GM12878 (cell line): ENCODE results near the gene LMF2. TPM values are rescaled to one million over a fixed set of nuclear protein-coding genes. Genes with fewer than 3 reads are reported as not detected.

ENCODE experiments used
- ATAC-seq: fragments of 200-7000 bp; cut with Tn5 transposase; 3 replicates; pipeline ENCODE4 v1.9.1; 2020; ENCODE audit warnings: mild to moderate bottlenecking, moderate library complexity
- BruUV-seq: library from RNA; stranded (reverse); fragments of 400-500 nt; replicated peaks from 2 replicates; lab custom pipeline; 2021; lab: Mats Ljungman, UMichigan
- CTCF ChIA-PET: fragments of 300-600 bp; sonication (Branson Sonifier 250); formaldehyde crosslinking; extraction: SDS; loops from one replicate; lab custom pipeline; 2021; ENCODE audit warnings: inconsistent platforms; lab: Yijun Ruan, JAX
- POLR2A ChIA-PET: fragments of 350-600 bp; formaldehyde crosslinking; extraction: SDS; loops from one replicate; lab custom pipeline; 2021; ENCODE audit warnings: inconsistent platforms; lab: Charles Lee
- RAD21 ChIA-PET: fragments of 300-600 bp; sonication (Branson Sonifier 250); formaldehyde crosslinking; loops from one replicate; lab custom pipeline; 2023; ENCODE audit warnings: antibody characterized with exemption; ENCODE audit not compliant: unreplicated experiment; lab: Charles Lee
- SMC1A ChIA-PET: fragments of 300-600 bp; sonication (Branson Sonifier 250); formaldehyde crosslinking; loops from one replicate; lab custom pipeline; 2023; ENCODE audit not compliant: unreplicated experiment, uncharacterized antibody; lab: Charles Lee
- DNase-seq: peaks from one replicate; pipeline ENCODE4 v3.0.0-alpha.2; 2011; ENCODE audit warnings: low read depth, low spot score
- FAIRE-seq: peaks from 3 replicates; lab custom pipeline; 2011; peaks lifted over from hg19 to GRCh38; lab: Jason Lieb, UNC
- H2AFZ ChIP-seq: 2 replicates; pipeline ENCODE4 v1.6.0; 2011; ENCODE audit warnings: low read depth, low read length, control low read depth; ENCODE audit not compliant: control insufficient read depth
- H3K27ac ChIP-seq: 2 replicates; pipeline ENCODE4 v1.5.1; 2011; ENCODE audit warnings: control low read depth; ENCODE audit not compliant: control insufficient read depth, insufficient read depth
- H3K27me3 ChIP-seq, 2 experiments: replicated peaks in 1 of 2; 2 replicates each; pipeline versions ENCODE4 v1.6.0 to v1.6.1; 2011; ENCODE audit warnings: low read length in 1 of 2; ENCODE audit not compliant: control insufficient read depth in 2 of 2, insufficient read depth in 2 of 2
- H3K36me3 ChIP-seq, 2 experiments: 2 replicates each; pipeline ENCODE4 v1.5.1; 2011; ENCODE audit warnings: low read length in 1 of 2; ENCODE audit not compliant: control insufficient read depth in 2 of 2, insufficient read depth in 2 of 2
- H3K4me1 ChIP-seq: 2 replicates; pipeline ENCODE4 v1.6.1; 2011; ENCODE audit warnings: mild to moderate bottlenecking, low read length, moderate library complexity, mixed read lengths; ENCODE audit not compliant: control insufficient read depth, insufficient read depth
- H3K4me2 ChIP-seq: 2 replicates; pipeline ENCODE4 v1.6.0; 2011; ENCODE audit warnings: control low read depth; ENCODE audit not compliant: control insufficient read depth, insufficient read depth
- H3K4me3 ChIP-seq: fragments of 200-600 bp; sonication (generic); 2 replicates; pipeline ENCODE4 v1.5.1; 2016
- H3K79me2 ChIP-seq: 2 replicates; pipeline ENCODE4 v1.6.0; 2011; ENCODE audit warnings: low read length; ENCODE audit not compliant: control insufficient read depth, insufficient read depth
- H3K9ac ChIP-seq: 2 replicates; pipeline ENCODE4 v1.8.0; 2011; ENCODE audit warnings: low read length, control low read depth, mixed read lengths; ENCODE audit not compliant: control insufficient read depth, insufficient read depth
- H3K9me3 ChIP-seq: replicated peaks from 3 replicates; pipeline ENCODE4 v1.5.1; 2011; ENCODE audit warnings: mild to moderate bottlenecking, low read length; ENCODE audit not compliant: control insufficient read depth, insufficient read depth
- H4K20me1 ChIP-seq: 2 replicates; pipeline ENCODE4 v1.6.0; 2011; ENCODE audit not compliant: control insufficient read depth, insufficient read depth
- BCL3 ChIP-seq: IDR thresholded peaks from 2 replicates; pipeline ENCODE4 v1.6.1; 2011; ENCODE audit warnings: borderline replicate concordance, low read depth, mild to moderate bottlenecking, moderate library complexity, low read length; ENCODE audit not compliant: insufficient read depth, poor library complexity, severe bottlenecking
- BHLHE40 ChIP-seq, 2 experiments: fragments of 450-650 bp in 1 of 2; IDR thresholded peaks; 2 replicates each; pipeline ENCODE4 v1.6.1; 2011 to 2017; ENCODE audit warnings: low read depth in 2 of 2, borderline replicate concordance in 1 of 2, improper control_type of control experiment in 1 of 2, low read length in 1 of 2, mild to moderate bottlenecking in 1 of 2
- E2F4 ChIP-seq: IDR thresholded peaks from 2 replicates; pipeline ENCODE4 v1.6.1; 2012; ENCODE audit warnings: low read depth, low read length, improper control_type of control experiment
- IRF3 ChIP-seq: fragments of 450-650 bp; IDR thresholded peaks from 2 replicates; pipeline ENCODE4 v1.6.1; 2014; ENCODE audit warnings: mild to moderate bottlenecking
- MLLT1 ChIP-seq: fragments of 450-650 bp; IDR thresholded peaks from 2 replicates; pipeline ENCODE4 v1.6.1; 2016; ENCODE audit warnings: mild to moderate bottlenecking
- MTA2 ChIP-seq: fragments of 450-650 bp; IDR thresholded peaks from 2 replicates; pipeline ENCODE4 v1.6.1; 2016; ENCODE audit warnings: low read depth, mild to moderate bottlenecking, moderate library complexity
- NFYB ChIP-seq: IDR thresholded peaks from 2 replicates; pipeline ENCODE4 v1.6.1; 2011; ENCODE audit warnings: low read depth, mild to moderate bottlenecking, low read length, improper control_type of control experiment, moderate library complexity; ENCODE audit not compliant: insufficient read depth
- PKNOX1 ChIP-seq: fragments of 450-650 bp; IDR thresholded peaks from 2 replicates; pipeline ENCODE4 v1.6.1; 2016; ENCODE audit warnings: mild to moderate bottlenecking
- POLR2AphosphoS2 ChIP-seq: IDR thresholded peaks from 2 replicates; pipeline ENCODE4 v1.6.1; 2011; ENCODE audit warnings: low read depth, mild to moderate bottlenecking, low read length, improper control_type of control experiment, moderate library complexity
- SIX5 ChIP-seq: IDR thresholded peaks from 2 replicates; pipeline ENCODE4 v1.6.1; 2011; ENCODE audit warnings: mild to moderate bottlenecking, low read depth, low read length, moderate library complexity; ENCODE audit not compliant: severe bottlenecking
- SPI1 ChIP-seq: IDR thresholded peaks from 2 replicates; pipeline ENCODE4 v1.6.1; 2011; ENCODE audit warnings: low read depth, mild to moderate bottlenecking, low read length, moderate library complexity, borderline replicate concordance; ENCODE audit not compliant: insufficient read depth
- TCF7 ChIP-seq: IDR thresholded peaks from 2 replicates; pipeline ENCODE4 v1.6.1; 2014; ENCODE audit warnings: antibody characterized with exemption, borderline replicate concordance
- WGBS: methylation state at CpG from one replicate; pipeline ENCODE4 v1.1.6; 2016; ENCODE audit warnings: low lambda C conversion rate; ENCODE audit not compliant: insufficient replicate concordance, insufficient coverage; ENCODE audit errors: missing lambda C conversion rate; 5-methylcytosine and 5-hydroxymethylcytosine counted together
- in situ Hi-C: fragments of 300-500 bp; cut with MboI; formaldehyde crosslinking; loops from 9 replicates; pipeline ENCODE4 v1.14.3; 2018; ENCODE audit warnings: mixed read lengths
- intact Hi-C: fragments of 100-400 bp; cut with micrococcal nuclease; formaldehyde crosslinking; loops from one replicate; pipeline ENCODE4 v1.14.2; 2022; ENCODE audit not compliant: unreplicated experiment
- polyA plus RNA-seq, 11 experiments: library from polyadenylated mRNA; depleted of rRNA in 4 of 11; unstranded in 6 of 11; stranded (reverse) in 5 of 11; fragments of >200 nt; fragmentation: Nextera tagmentation in 4 of 11; fragmentation: Illumina TruSeq in 1 of 11; extraction: Ambion mirVana in 4 of 11; extraction: Trizol in 1 of 11; gene quantifications; 1 replicate in 1 of 11; 2 replicates in 10 of 11; pipeline versions ENCODE4 v1.2.1 to v1.2.3, GENCODE V29; 2011 to 2016; ENCODE audit warnings: inconsistent platforms in 2 of 11, missing spikeins in 2 of 11, low read depth in 1 of 11
- total RNA-seq, 4 experiments: library from RNA; depleted of rRNA in 3 of 4; stranded (reverse); fragments of >200 nt in 3 of 4; fragmentation: Illumina TruSeq in 1 of 4; extraction: Trizol in 1 of 4; gene quantifications; 2 replicates each; pipeline versions ENCODE4 v1.2.1 to v1.2.3, GENCODE V29; 2013 to 2021

Gene LMF2
- total and polyA plus RNA-seq, 10 of the 15 experiments (the other 5 are each of a cell fraction or from before 2014, with no cell fraction given): 0.08 to 57.5 (median 21.2) TPM

- FAIRE-seq: no peak
- in situ Hi-C loops: loop anchor here (5.0 kb wide), 1 partner anchor 95 kb away; no protein-coding TSS in a partner anchor
- TF ChIP-seq BCL3 (peak; percentile 29), TCF7 (no peak), NFYB (0 out of 2 replicates have a peak, but pooled peaks have one; percentile 17), MLLT1 (0 out of 2 replicates have a peak, but pooled peaks have one; percentile 62), BHLHE40 (IDR thresholded peaks at IDR 0.05; ENCODE audit: borderline replicate concordance in 1 of 2, low read depth in 2 of 2, low read length in 1 of 2) (peak in 1 of 2 experiments; percentile 25; a peak in 1 of 4 replicates), SPI1 (0 out of 2 replicates have a peak, but pooled peaks have one; percentile 0), PKNOX1 (peak; percentile 37; the same call in 1 of the 2 replicates), E2F4 (no peak), MTA2 (peak; percentile 18; the same call in 1 of the 2 replicates), POLR2AphosphoS2 (peak; percentile 91), IRF3 (no peak), SIX5 (no peak)
These were observed 19.6 kb upstream of the LMF2 start for GRCh38 chr22:50526834-50527801.

More at GRCh38 chr22:50526834-50527801, 19.6 kb upstream of the LMF2 start:
- Histone ChIP-seq H4K20me1 (no peaks in the 10 kb centered on the region), H3K27ac (peak overlapping the region; percentile 94), H3K4me2 (peak overlapping the region; percentile 99), H3K36me3 (peaks cover 5 to 20% of the 10 kb centered on the region in 2 experiments; a peak in 3 of 4 replicates), H3K79me2 (peaks cover 70% of the 10 kb centered on the region), H2AFZ (no peak overlapping the region; the same call in 1 of the 2 replicates), H3K4me3 (peak overlapping the region; percentile 74), H3K4me1 (peaks cover 16% of the 10 kb centered on the region), H3K9ac (peak overlapping the region; percentile 94), H3K27me3 (no peaks in the 10 kb centered on the region), H3K9me3 (no peaks in the 10 kb centered on the region)
- DNase-seq (no peak), ATAC-seq (peak; percentile 43)
- ChIA-PET POLR2A (interaction anchor here (0.6 to 6.5 kb wide), 10 partner anchors 11 to 260 kb away, joined by 3 to 232 read pairs (median 6); partner anchors contain the start of genes KLHDC7B, LMF2 and NCAPH2), CTCF (interaction anchor here (0.7 to 3.5 kb wide), 6 partner anchors 12 to 534 kb away, joined by 3 to 38 read pairs (median 5); partner anchors contain the start of genes LMF2 and NCAPH2), RAD21 (interaction anchor here (0.9 to 6.3 kb wide), 5 partner anchors 13 to 251 kb away, joined by 3 to 106 read pairs (median 4); partner anchors contain the start of gene SYCE3), SMC1A (interaction anchor here (1.0 to 5.8 kb wide), 5 partner anchors 13 to 94 kb away, joined by 4 to 58 read pairs (median 10); no protein-coding TSS in a partner anchor)
- 17% methylated on average over 29 of the region's 29 CpGs for WGBS
- intact Hi-C loops: loop anchor here (1.0 to 5.0 kb wide), 3 partner anchors 35 to 93 kb away; partner anchors contain the start of genes CHKB and SYCE3
- BruUV-seq: no TSS peak
